Skin of body (tissue), 3 donors: ENCODE measurements around the gene CD37. TPM values are rescaled to one million over a fixed set of nuclear protein-coding genes. Genes with fewer than 3 reads are reported as not detected.

ENCODE experiments used
- DNase-seq: peaks from one replicate; lab custom pipeline; 2025; lab: John Stamatoyannopoulos, UW
- small RNA-seq: library from RNA; depleted of rRNA; stranded (forward); fragments of <200 nt; gene quantifications from one replicate; pipeline ENCODE3, GENCODE V24; 2014; ENCODE audit warnings: low replicate concordance
- total RNA-seq: library from RNA; depleted of rRNA; stranded (reverse); fragments of >200 nt; gene quantifications from one replicate; pipeline ENCODE4 v1.2.3, GENCODE V29; 2014

The CD37 gene
- total RNA-seq, 1 donor from 2014 or later, result 8.2 TPM

DNA sequence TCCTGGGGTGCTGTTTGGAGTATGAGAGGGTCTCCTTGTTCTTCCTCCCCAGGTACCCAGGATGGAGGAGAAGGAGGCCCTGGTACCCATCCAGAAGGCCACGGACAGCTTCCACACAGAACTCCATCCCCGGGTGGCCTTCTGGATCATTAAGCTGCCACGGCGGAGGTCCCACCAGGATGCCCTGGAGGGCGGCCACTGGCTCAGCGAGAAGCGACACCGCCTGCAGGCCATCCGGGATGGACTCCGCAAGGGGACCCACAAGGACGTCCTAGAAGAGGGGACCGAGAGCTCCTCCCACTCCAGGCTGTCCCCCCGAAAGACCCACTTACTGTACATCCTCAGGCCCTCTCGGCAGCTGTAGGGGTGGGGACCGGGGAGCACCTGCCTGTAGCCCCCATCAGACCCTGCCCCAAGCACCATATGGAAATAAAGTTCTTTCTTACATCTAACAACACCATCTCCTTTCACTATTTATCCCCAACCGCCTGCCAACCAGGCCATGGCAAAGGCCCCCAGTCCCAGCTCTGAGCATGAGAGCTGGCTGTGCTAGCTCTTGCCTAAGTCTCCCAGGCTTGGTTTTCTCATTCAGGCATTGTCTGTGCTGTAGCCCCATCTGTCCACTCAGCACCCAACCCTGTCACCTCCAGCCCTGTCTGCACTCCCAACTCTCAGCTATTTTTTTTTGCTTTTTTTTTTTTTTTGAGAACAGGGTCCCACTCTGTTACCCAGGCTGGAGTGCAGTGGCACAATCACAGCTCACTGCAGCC lies 39.6 kb downstream of the CD37 start:
- DNase-seq, result no peak

DNA sequence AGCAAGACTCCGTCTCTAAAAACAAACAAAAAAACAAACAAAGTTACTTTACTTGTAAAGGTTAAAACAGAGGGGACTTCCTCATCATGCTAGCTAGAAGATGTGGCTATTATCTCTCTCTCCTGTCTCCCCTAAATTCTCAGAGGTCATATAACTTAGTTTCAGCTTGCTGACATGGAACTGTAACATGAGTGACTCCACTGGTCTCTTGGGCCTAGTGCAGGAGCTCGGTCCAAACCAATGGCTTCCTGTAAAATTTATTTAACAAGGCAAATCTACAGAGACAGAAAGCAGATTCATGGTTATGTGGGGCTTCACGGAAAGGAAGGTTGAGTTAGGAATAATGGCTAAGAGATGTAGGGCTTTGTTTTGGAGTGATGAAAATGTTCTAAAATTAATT lies 43.3 kb downstream of the CD37 start:
- DNase-seq, result no peak

DNA sequence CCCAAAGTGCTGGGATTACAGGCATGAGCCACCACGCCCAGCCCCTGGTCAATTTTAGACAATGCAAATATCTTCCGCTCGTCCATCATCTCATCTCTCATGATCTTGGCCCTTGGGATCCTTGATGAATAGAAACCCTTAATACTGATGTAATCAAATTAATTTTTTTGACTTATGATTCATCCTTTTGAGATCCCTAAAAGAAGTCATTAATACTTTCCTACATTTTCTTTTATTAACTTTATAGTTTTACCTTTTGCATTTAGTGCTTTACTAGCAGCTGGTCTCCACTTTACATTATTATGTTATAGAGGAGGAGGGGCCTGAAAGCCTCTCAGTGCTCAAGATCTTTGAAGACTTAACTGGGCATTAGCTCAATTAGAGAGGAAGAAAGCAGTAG lies 45.2 kb downstream of the CD37 start:
- DNase-seq, result no peak

- no peak for DNase-seq
Measured at GRCh38 chr19:49382639-49383038, 47.4 kb downstream of the CD37 start.

DNA sequence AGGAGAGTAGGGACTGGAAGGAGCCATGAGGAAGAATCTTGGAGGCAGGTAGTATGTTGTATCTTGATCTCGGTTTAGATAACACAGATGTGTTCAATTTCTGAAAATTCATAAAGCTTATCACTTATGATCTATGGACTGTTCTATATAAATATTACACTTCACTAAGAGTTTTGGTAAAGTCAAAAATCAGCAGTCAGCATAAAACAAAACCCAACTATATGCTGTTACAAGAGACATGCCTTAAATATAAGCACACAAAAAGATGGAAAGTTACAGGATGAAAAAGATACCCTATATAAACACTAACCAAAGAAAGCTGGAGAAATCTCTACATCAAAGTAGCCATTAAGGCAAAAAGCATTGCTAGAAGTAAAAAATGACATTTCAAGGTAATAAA lies 48.4 kb downstream of the CD37 start:
- no peak for DNase-seq

- DNase-seq, result peak; percentile 8
Measured at GRCh38 chr19:49387936-49388372, 52.7 kb downstream of the CD37 start, which contains the start of gene KASH5. TSS of gene KASH5 (plus strand) at chr19:49388249. CDS start at chr19:49390884, 2,635 bp downstream.

GRCh38 chr19:49389406-49389805 lies 54.2 kb downstream of the CD37 start:
- no peak for DNase-seq

Small RNA genes within 50 kb of the gene (small RNA-seq; reads per million reads assigned to genes)
- gene MIR4324, result not detected

Other genes starting within 250 kb of the CD37 start
- gene SNRNP70, start 250.0 kb upstream of the CD37 start, total RNA-seq, result 121 TPM
- 8.6 TPM for gene LIN7B, start 221.0 kb upstream of the CD37 start, total RNA-seq
- 0.30 TPM for gene C19orf73, start 216.3 kb upstream of the CD37 start, total RNA-seq
- gene PPFIA3, start 215.9 kb upstream of the CD37 start, total RNA-seq, result 12.3 TPM
- 13.6 TPM for gene HRC, start 180.0 kb upstream of the CD37 start, total RNA-seq
- gene TRPM4, start 177.6 kb upstream of the CD37 start, total RNA-seq, result 24.0 TPM
- gene SLC6A16, start 10.2 kb upstream of the CD37 start, total RNA-seq, result 0.20 TPM
- gene TEAD2, start 27.0 kb downstream of the CD37 start, total RNA-seq, result 21.4 TPM
- not detected for gene DKKL1, start 28.5 kb downstream of the CD37 start, total RNA-seq
- gene KASH5, start 52.8 kb downstream of the CD37 start, total RNA-seq, result not detected
- not detected for gene PTH2, start 88.0 kb downstream of the CD37 start, total RNA-seq
- not detected for gene GFY, start 90.0 kb downstream of the CD37 start, total RNA-seq
- 0.59 TPM for gene SLC17A7, start 106.1 kb downstream of the CD37 start, total RNA-seq
- 49.7 TPM for gene PIH1D1, start 116.4 kb downstream of the CD37 start, total RNA-seq
- 22.5 TPM for gene ALDH16A1, start 117.8 kb downstream of the CD37 start, total RNA-seq
- 1.3 TPM for gene FLT3LG, start 138.8 kb downstream of the CD37 start, total RNA-seq
- gene RPL13A, start 152.2 kb downstream of the CD37 start, total RNA-seq, result 3,296 TPM
- 2,894 TPM for gene RPS11, start 161.0 kb downstream of the CD37 start, total RNA-seq
- 96.1 TPM for gene FCGRT, start 177.3 kb downstream of the CD37 start, total RNA-seq
- gene RCN3, start 192.6 kb downstream of the CD37 start, total RNA-seq, result 71.9 TPM
- 28.4 TPM for gene NOSIP, start 245.2 kb downstream of the CD37 start, total RNA-seq
- 2.8 TPM for gene PRRG2, start 245.9 kb downstream of the CD37 start, total RNA-seq